ENCODE measurements around the gene PI4KA.

The PI4KA gene

GRCh38 chr22:20786536-20786979 lies 72.1 kb downstream of the PI4KA start:
- ChIA-PET POLR2A (no interaction called here), CTCF (interaction anchor here (0.9 to 2.3 kb wide), 5 partner anchors 9 to 43 kb away, joined by 3 to 5 read pairs (median 3); no protein-coding TSS in a partner anchor)
- no peak overlapping the region for H3K4me3 ChIP-seq (ENCODE audit: low read depth, low read length)
- no peak for DNase-seq (ENCODE audit: low read depth, low spot score)
- TF ChIP-seq, protein P1, sequence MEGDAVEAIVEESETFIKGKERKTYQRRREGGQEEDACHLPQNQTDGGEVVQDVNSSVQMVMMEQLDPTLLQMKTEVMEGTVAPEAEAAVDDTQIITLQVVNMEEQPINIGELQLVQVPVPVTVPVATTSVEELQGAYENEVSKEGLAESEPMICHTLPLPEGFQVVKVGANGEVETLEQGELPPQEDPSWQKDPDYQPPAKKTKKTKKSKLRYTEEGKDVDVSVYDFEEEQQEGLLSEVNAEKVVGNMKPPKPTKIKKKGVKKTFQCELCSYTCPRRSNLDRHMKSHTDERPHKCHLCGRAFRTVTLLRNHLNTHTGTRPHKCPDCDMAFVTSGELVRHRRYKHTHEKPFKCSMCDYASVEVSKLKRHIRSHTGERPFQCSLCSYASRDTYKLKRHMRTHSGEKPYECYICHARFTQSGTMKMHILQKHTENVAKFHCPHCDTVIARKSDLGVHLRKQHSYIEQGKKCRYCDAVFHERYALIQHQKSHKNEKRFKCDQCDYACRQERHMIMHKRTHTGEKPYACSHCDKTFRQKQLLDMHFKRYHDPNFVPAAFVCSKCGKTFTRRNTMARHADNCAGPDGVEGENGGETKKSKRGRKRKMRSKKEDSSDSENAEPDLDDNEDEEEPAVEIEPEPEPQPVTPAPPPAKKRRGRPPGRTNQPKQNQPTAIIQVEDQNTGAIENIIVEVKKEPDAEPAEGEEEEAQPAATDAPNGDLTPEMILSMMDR (IDR thresholded peaks at IDR 0.05; ENCODE audit: insufficient read depth, low read length, missing control alignments), result no peak

DNA sequence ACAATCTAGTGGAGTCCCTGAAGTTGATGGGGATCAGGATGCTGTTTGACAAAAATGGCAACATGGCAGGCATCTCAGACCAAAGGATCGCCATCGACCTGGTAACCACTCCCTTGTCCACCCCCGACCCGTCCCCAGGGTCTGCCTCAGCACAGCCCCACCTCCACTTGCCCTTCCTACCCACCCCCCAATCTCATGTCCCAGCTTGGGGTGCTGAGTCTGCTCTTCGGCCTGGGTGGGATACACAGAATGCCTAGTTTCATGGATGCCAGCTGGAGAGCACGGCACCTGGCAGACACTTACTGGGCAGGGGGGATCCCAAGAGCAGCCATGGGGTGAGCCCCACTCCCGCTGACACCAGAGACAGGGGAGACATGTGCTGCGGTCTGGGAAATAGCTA lies 72.6 kb downstream of the PI4KA start:
- no peak overlapping the region for H3K4me3 ChIP-seq (ENCODE audit: low read depth, low read length)
- TF ChIP-seq, protein P1 (IDR thresholded peaks at IDR 0.05; ENCODE audit: insufficient read depth, low read length, missing control alignments), result no peak
- CTCF ChIA-PET, result interaction anchor here (1.1 to 2.3 kb wide), 3 partner anchors 15 to 43 kb away, joined by 3 to 5 read pairs (median 4); no protein-coding TSS in a partner anchor
- POLR2A ChIA-PET, result no interaction called here
- DNase-seq (ENCODE audit: low read depth, low spot score), result no peak

DNA sequence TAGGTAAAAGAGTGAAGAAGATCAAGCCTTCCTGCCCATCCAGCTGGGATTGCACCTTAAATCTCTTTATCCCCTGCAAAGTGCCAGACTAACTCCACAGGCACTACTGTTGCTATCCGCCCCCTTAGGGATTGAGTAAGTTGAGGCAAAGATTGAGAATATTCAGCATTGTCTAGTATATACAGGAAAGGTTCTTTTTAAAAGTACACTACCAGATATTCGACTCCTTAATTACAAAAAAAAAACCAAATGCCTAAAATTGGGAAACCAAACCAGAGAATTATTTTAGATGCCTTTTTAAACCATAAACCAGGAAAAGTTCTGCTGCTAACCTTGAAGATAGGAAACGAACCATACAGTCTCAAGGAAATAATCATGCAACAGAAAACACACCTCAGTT lies 73.2 kb downstream of the PI4KA start:
- H3K4me3 ChIP-seq (ENCODE audit: low read depth, low read length), result no peak overlapping the region
- DNase-seq (ENCODE audit: low read depth, low spot score), result no peak
- TF ChIP-seq, protein P1 (IDR thresholded peaks at IDR 0.05; ENCODE audit: insufficient read depth, low read length, missing control alignments), result no peak
- ChIA-PET POLR2A (no interaction called here), CTCF (interaction anchor here (0.9 to 4.0 kb wide), 7 partner anchors 13 to 182 kb away, joined by 3 to 35 read pairs (median 6); partner anchors contain the start of gene SERPIND1)

DNA sequence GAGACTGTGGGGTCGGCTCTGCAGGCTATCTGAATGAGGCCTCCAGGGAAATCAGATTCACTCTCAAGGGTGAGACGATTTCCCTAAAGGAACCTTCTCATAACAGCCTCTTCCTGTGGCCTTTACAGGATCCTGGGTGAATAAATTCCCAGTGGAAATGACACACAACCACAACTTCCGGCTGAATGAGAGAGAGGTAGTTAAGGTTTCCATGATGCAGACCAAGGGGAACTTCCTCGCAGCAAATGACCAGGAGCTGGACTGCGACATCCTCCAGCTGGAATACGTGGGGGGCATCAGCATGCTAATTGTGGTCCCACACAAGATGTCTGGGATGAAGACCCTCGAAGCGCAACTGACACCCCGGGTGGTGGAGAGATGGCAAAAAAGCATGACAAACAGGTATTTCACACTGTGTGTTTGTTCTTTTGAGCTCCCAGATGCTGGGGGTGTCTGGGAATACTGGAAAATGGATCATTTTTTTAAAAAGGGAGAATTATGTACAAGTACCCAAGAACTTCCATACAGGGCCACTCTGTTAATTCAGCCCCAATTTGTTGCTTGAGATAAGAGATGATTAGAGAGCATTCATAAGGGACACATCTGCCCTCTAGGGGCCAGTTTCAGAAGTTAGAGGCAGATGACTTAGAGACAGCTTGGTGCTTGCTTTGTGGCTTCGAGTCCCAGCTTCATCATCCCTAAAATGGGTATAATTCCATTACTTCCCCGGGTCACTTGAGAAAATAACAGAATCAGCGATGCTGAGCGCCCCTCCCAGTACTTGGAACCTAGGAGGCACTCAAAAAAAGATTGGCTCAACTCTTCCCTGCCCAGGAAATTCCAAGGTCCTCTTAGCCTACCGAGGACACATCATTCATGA lies 74.5 kb downstream of the PI4KA start:
- no peak overlapping the region for H3K4me3 ChIP-seq (ENCODE audit: low read depth, low read length)
- ChIA-PET CTCF (interaction anchor here (0.5 to 5.1 kb wide), 34 partner anchors 9 to 243 kb away, joined by 3 to 57 read pairs (median 5); partner anchors contain the start of gene SERPIND1), POLR2A (no interaction called here)
- DNase-seq (ENCODE audit: low read depth, low spot score), result no peak
- TF ChIP-seq, protein P1 (IDR thresholded peaks at IDR 0.05; ENCODE audit: insufficient read depth, low read length, missing control alignments), result peak; percentile 70

GRCh38 chr22:20783300-20783673 lies 75.3 kb downstream of the PI4KA start:
- DNase-seq (ENCODE audit: low read depth, low spot score), result no peak
- H3K4me3 ChIP-seq (ENCODE audit: low read depth, low read length), result no peak overlapping the region
- TF ChIP-seq, protein P1 (IDR thresholded peaks at IDR 0.05; ENCODE audit: insufficient read depth, low read length, missing control alignments), result no peak
- ChIA-PET CTCF (interaction anchor here (0.7 to 5.1 kb wide), 21 partner anchors 11 to 217 kb away, joined by 3 to 57 read pairs (median 5); partner anchors contain the start of gene SERPIND1), POLR2A (no interaction called here)
